Measurements from ENCODE around the gene TRAFD1.

DNA sequence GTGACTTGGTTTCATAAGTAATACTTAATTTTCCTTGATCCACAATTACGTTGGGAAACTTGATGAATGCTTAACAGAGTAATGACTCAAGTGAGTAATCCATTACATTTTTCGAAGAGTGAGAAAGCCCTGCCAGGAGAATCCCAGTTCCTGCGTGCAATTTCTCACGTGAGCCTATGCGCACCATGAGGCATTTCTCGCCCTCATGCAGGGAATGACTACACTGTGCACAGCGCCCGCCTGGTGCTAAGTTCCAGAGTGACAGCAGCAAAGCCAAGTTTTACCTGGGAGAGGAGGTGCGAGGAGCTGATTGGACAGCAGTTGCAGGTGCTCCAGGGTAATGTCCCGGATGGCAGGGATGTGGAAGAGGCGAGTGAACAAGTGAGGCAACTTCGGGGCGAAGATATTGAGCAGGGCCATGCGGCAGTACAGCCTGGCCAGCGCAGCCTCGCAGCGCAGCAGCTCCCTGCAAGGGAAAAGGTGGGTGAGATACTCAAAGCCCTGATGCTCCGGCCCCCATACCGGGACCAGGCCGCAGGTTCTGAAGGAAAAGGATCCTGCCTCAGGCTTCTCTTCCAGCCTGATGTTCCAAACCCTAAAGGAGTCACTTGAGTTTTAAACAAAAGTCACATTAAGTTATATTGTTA is 69.4 kb downstream of the TRAFD1 start:
- TF ChIP-seq CTCF (conservative IDR thresholded peaks at IDR 0.05; ENCODE audit: low read depth in 2 of 2) (no peak), POLR2AphosphoS5 (IDR thresholded peaks at IDR 0.05; ENCODE audit: low read depth) (no peak), NANOG (IDR thresholded peaks at IDR 0.05; ENCODE audit: borderline replicate concordance) (no peak), EZH2 (IDR thresholded peaks at IDR 0.05; ENCODE audit: low read depth, unreplicated experiment) (no peak)
